ENCODE measurements around the gene FRAT2. TPM values are rescaled to one million over a fixed set of nuclear protein-coding genes. Genes with fewer than 3 reads are reported as not detected.

The FRAT2 gene
- total RNA-seq, 4 donors from 2014 or later, result 14.6 to 28.2 (median 23.3) TPM

- no peak for DNase-seq (ENCODE audit: low spot score in 2 of 2)
- Histone ChIP-seq H3K36me3 (no peaks in the 10 kb centered on the region), H3K27me3 (no peaks in the 10 kb centered on the region), H3K4me3 (no peak overlapping the region), H3K27ac (no peak overlapping the region), H3K9me3 (no peaks in the 10 kb centered on the region), H3K4me1 (peaks cover 0 to 19% (median 8%) of the 10 kb centered on the region in 4 donors)
- 72 to 83% methylated on average over 2 of the region's 2 CpGs for WGBS, 2 donors
- TF ChIP-seq EP300 (IDR thresholded peaks at IDR 0.05), result no peak
Observed at GRCh38 chr10:97341416-97341815, 6.9 kb upstream of the FRAT2 start.

GRCh38 chr10:97338041-97338440 lies 3.5 kb upstream of the FRAT2 start:
- Histone ChIP-seq H3K27ac (peak overlapping the region; percentile 46 to 97 (median 90)), H3K36me3 (no peaks in the 10 kb centered on the region), H3K27me3 (no peaks in the 10 kb centered on the region), H3K4me1 (peaks cover 0 to 33% (median 12%) of the 10 kb centered on the region in 4 donors), H3K9me3 (no peaks in the 10 kb centered on the region), H3K4me3 (no peak overlapping the region)
- DNase-seq (ENCODE audit: low spot score in 2 of 2), result peak in 1 of 2 donors; percentile 14
- 22 to 24% methylated on average over 5 of the region's 5 CpGs for WGBS, 2 donors
- no peak for TF ChIP-seq CTCF (IDR thresholded peaks at IDR 0.05)
- TF ChIP-seq POLR2A (IDR thresholded peaks at IDR 0.05), result no peak
- no peak for TF ChIP-seq EP300 (IDR thresholded peaks at IDR 0.05)

GRCh38 chr10:97336942-97337831 lies 2.7 kb upstream of the FRAT2 start:
- H3K36me3 ChIP-seq, result no peaks in the 10 kb centered on the region
- DNase-seq (ENCODE audit: low spot score in 2 of 2), result peak in 1 of 2 donors; percentile 53
- H3K9me3 ChIP-seq, result no peaks in the 10 kb centered on the region
- 8 to 17% methylated on average over 10 to 11 of the region's 11 CpGs for WGBS, 2 donors
- no peaks in the 10 kb centered on the region for H3K27me3 ChIP-seq
- H3K4me1 ChIP-seq, result peaks cover 0 to 42% (median 18%) of the 10 kb centered on the region in 4 donors
- TF ChIP-seq EP300 (IDR thresholded peaks at IDR 0.05) (peak in 1 of 2 donors; percentile 27), POLR2A (IDR thresholded peaks at IDR 0.05) (no peak), CTCF (IDR thresholded peaks at IDR 0.05) (no peak)
- H3K27ac ChIP-seq, result peak overlapping the region; percentile 46 to 97 (median 90)
- no peak overlapping the region for H3K4me3 ChIP-seq

- peak overlapping the region; percentile 46 to 97 (median 90) for H3K27ac ChIP-seq
- DNase-seq (ENCODE audit: low spot score in 2 of 2), result no peak
- no peaks in the 10 kb centered on the region for H3K9me3 ChIP-seq
- peaks cover 0 to 49% (median 25%) of the 10 kb centered on the region in 4 donors for H3K4me1 ChIP-seq
- TF ChIP-seq CTCF (IDR thresholded peaks at IDR 0.05), result no peak
- 21 to 32% methylated on average over 5 of the region's 5 CpGs for WGBS, 2 donors
- H3K27me3 ChIP-seq, result no peaks in the 10 kb centered on the region
- H3K4me3 ChIP-seq, result no peak overlapping the region
- H3K36me3 ChIP-seq, result peaks cover 0 to under 1% (median 0%) of the 10 kb centered on the region in 3 donors
Observed at GRCh38 chr10:97336446-97336845, 1.9 kb upstream of the FRAT2 start.

- peak overlapping the region in 3 of 4 donors; percentile 88 to 97 (median 92) for H3K27ac ChIP-seq
- no peaks in the 10 kb centered on the region for H3K27me3 ChIP-seq
- no peaks in the 10 kb centered on the region for H3K9me3 ChIP-seq
- peaks cover 0 to 5% (median 0%) of the 10 kb centered on the region in 3 donors for H3K36me3 ChIP-seq
- 55 to 59% methylated on average over 5 of the region's 5 CpGs for WGBS, 2 donors
- no peak for DNase-seq (ENCODE audit: low spot score in 2 of 2)
- TF ChIP-seq EP300 (IDR thresholded peaks at IDR 0.05) (no peak), CTCF (IDR thresholded peaks at IDR 0.05) (no peak), POLR2A (IDR thresholded peaks at IDR 0.05) (no peak)
- H3K4me1 ChIP-seq, result peaks cover 0 to 54% (median 30%) of the 10 kb centered on the region in 4 donors
- no peak overlapping the region for H3K4me3 ChIP-seq
Observed at GRCh38 chr10:97336006-97336405, 1.5 kb upstream of the FRAT2 start.

Measured in tibial nerve (tissue), 4 donors.